Right lobe of liver (tissue), 6 donors: ENCODE data around the gene PTS. TPM values are rescaled to one million over a fixed set of nuclear protein-coding genes. Genes with fewer than 3 reads are reported as not detected.

Source experiments
- ATAC-seq, 4 donors: fragments of 200-7000 bp; cut with Tn5 transposase; one replicate each; pipeline ENCODE4 v1.9.1; 2020; ENCODE audit warnings: mild to moderate bottlenecking in 4 of 4, moderate library complexity in 4 of 4
- DNase-seq, 3 donors: peaks; one replicate each; pipeline ENCODE4 v3.0.0-alpha.2; 2020
- H3K27ac ChIP-seq, 3 donors: fragments of 200-600 bp; one replicate each; pipeline ENCODE4 v1.8.0; 2022
- H3K27me3 ChIP-seq, 2 donors: fragments of 200-600 bp; one replicate each; pipeline ENCODE4 v1.8.0; 2022
- H3K36me3 ChIP-seq, 4 donors: fragments of 200-600 bp; sonication (generic) in 1 of 4; one replicate each; pipeline versions ENCODE4 v1.5.1 to v1.8.0; 2017 to 2022; ENCODE audit warnings: control low read depth in 1 of 4
- H3K4me1 ChIP-seq, 4 donors: fragments of 200-600 bp; sonication (generic) in 1 of 4; one replicate each; pipeline versions ENCODE4 v1.5.1 to v1.8.0; 2017 to 2022; ENCODE audit warnings: control low read depth in 1 of 4
- H3K4me3 ChIP-seq, 3 donors: fragments of 200-600 bp; one replicate each; pipeline ENCODE4 v1.8.0; 2022
- H3K9me3 ChIP-seq, 4 donors: fragments of 200-600 bp; sonication (generic) in 1 of 4; one replicate each; pipeline versions ENCODE4 v1.5.1 to v1.8.0; 2017 to 2022; ENCODE audit warnings: control low read depth in 1 of 4
- POLR2A ChIP-seq: fragments of 450-650 bp; IDR thresholded peaks from one replicate; pipeline ENCODE4 v1.6.1; 2017; ENCODE audit warnings: antibody characterized with exemption, mild to moderate bottlenecking
- WGBS: methylation state at CpG from one replicate; pipeline ENCODE4 v1.1.6; 2018; ENCODE audit warnings: low coverage, low lambda C conversion rate; ENCODE audit not compliant: insufficient coverage; ENCODE audit errors: missing lambda C conversion rate; 5-methylcytosine and 5-hydroxymethylcytosine counted together
- intact Hi-C, 2 donors: fragments of 100-400 bp; cut with DNase I; formaldehyde crosslinking; loops; one replicate each; pipeline versions ENCODE4 v1.11.2 to v1.14.1; 2022
- total RNA-seq, 6 experiments: library from RNA; depleted of rRNA in 2 of 6; stranded (reverse); fragments of >200 nt in 2 of 6; fragmentation: NEBNext Ultra II Directional in 3 of 6; extraction: Animal tissue kit (Norgen Biotek cat#: 25700) in 3 of 6; gene quantifications; one replicate each; pipeline versions ENCODE4 v1.1.0 to v1.2.4, GENCODE V29; 2016 to 2023
- TF ChIP-seq, protein P1 (sequence below), 4 donors: fragments of 200-600 bp in 3 of 4; fragments of 450-650 bp in 1 of 4; IDR thresholded peaks; one replicate each; pipeline versions ENCODE4 v1.5.1 to v1.8.0; 2016 to 2022; ENCODE audit warnings: antibody characterized with exemption in 4 of 4, mild to moderate bottlenecking in 2 of 4
- donor health status: DM: no; HTN: yes; CAD: no.
- donor health status: DM: no; HTN: no; CAD: no.
- donor health status: DM: no; HTN: no; CAD: no.
- donor health status: DM: no; HTN: yes; CAD: no.
- donor health status: DM: no; HTN: yes; CAD: no.

PTS gene
- total RNA-seq, 6 experiments from 2014 or later: 37.8 to 66.9 (median 55.4) TPM

DNA sequence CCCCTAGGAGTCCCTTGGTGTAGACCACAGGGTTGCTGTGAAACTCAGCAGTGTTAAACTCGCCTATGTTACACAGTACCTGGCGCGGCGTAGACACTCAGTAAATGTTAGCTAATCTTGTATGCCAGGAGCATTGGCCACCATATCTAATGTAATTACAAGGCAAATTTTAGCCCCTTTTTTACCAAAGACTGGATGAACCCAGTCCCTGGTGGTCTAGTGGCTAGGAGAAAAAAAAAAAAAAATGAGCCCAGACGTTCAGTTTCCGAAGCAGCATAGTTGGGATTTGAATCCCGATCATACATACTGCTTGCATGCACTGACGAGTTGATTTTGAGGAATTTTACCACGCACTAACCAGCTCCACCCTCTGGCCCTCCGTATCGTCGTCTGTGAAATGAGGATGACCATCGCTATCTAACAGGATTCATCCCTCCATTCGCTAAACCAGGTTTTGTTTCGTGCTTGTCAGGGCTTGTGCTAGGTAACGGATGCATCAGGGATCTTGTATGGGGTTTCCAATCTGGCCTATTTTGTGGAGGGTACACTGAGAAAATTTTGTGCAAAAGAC lies 688 bp downstream of the PTS start:
- Histone ChIP-seq H3K36me3 (peaks cover 0 to 28% (median 15%) of the 10 kb centered on the region in 4 donors), H3K9me3 (no peaks in the 10 kb centered on the region), H3K4me1 (peaks cover 0 to 30% (median 12%) of the 10 kb centered on the region in 4 donors), H3K27ac (peak overlapping the region; percentile 95 to 99 (median 96)), H3K4me3 (peak overlapping the region; percentile 64 to 69 (median 67)), H3K27me3 (no peaks in the 10 kb centered on the region)
- intact Hi-C loops: no loop called here
- ATAC-seq (peak; percentile 23 to 47 (median 34)), DNase-seq (no peak)
- 7% methylated on average over 16 of the region's 16 CpGs for WGBS
- TF ChIP-seq, protein P1, sequence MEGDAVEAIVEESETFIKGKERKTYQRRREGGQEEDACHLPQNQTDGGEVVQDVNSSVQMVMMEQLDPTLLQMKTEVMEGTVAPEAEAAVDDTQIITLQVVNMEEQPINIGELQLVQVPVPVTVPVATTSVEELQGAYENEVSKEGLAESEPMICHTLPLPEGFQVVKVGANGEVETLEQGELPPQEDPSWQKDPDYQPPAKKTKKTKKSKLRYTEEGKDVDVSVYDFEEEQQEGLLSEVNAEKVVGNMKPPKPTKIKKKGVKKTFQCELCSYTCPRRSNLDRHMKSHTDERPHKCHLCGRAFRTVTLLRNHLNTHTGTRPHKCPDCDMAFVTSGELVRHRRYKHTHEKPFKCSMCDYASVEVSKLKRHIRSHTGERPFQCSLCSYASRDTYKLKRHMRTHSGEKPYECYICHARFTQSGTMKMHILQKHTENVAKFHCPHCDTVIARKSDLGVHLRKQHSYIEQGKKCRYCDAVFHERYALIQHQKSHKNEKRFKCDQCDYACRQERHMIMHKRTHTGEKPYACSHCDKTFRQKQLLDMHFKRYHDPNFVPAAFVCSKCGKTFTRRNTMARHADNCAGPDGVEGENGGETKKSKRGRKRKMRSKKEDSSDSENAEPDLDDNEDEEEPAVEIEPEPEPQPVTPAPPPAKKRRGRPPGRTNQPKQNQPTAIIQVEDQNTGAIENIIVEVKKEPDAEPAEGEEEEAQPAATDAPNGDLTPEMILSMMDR (IDR thresholded peaks at IDR 0.05): no peak
- TF ChIP-seq POLR2A: no peak

DNA sequence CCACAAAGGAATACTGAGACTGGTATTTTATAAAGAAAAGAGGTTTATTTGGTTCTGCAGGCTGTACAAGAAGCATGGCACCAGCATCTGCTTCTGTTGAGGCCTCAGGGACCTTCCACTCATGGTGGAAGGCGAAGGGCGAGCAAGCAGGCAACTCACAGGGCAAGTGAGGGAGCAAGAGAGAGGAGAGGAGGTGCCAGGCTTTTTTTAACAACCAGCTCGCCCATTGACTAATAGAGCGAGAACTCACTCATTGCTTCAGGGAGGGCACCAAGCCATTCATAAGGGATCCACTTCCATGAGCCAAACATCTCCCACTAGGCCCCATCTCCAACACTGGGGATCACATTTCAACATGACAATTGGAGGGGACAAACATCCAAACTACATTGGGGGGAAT lies 1.2 kb downstream of the PTS start:
- WGBS: 90% methylated on average over 2 of the region's 4 CpGs
- TF ChIP-seq, protein P1 (IDR thresholded peaks at IDR 0.05): no peak
- TF ChIP-seq POLR2A: no peak
- DNase-seq (no peak), ATAC-seq (no peak)
- peaks cover 0 to 28% (median 15%) of the 10 kb centered on the region in 4 donors for H3K36me3 ChIP-seq
- intact Hi-C loops: no loop called here
- peak overlapping the region in 1 of 3 donors; percentile 96 for H3K27ac ChIP-seq
- H3K4me1 ChIP-seq: peaks cover 0 to 25% (median 9%) of the 10 kb centered on the region in 4 donors
- H3K9me3 ChIP-seq: no peaks in the 10 kb centered on the region
- peak overlapping the region; percentile 64 to 69 (median 67) for H3K4me3 ChIP-seq
- H3K27me3 ChIP-seq: no peaks in the 10 kb centered on the region

DNA sequence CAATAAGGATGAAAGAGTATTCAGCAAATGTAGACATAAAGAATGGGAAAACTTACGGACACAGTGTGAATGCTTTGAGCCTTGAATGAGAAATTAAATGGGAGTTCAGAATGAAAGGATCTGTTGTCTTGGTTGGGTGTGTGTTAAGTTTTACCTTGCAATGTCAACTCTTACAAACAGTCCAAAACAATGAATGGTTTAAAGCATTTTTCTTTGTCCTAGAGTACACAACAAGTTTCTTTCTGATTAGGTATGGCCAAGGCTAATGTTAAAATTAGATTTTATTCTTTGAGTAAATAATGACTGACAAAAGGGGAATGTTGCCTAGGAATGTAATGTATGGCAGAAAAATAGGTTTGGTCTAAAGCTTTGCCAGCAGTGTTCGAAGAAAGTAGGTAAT lies 2.5 kb downstream of the PTS start:
- Histone ChIP-seq H3K36me3 (peaks cover 0 to 40% (median 17%) of the 10 kb centered on the region in 4 donors), H3K4me3 (no peak overlapping the region), H3K9me3 (no peaks in the 10 kb centered on the region), H3K27ac (no peak overlapping the region), H3K27me3 (no peaks in the 10 kb centered on the region), H3K4me1 (peaks cover 0 to 14% (median 2%) of the 10 kb centered on the region in 4 donors)
- TF ChIP-seq POLR2A: no peak
- TF ChIP-seq, protein P1 (IDR thresholded peaks at IDR 0.05): no peak
- intact Hi-C loops: no loop called here
- ATAC-seq: no peak
- WGBS: 100% methylated on average over 2 of the region's 2 CpGs
- DNase-seq: no peak

DNA sequence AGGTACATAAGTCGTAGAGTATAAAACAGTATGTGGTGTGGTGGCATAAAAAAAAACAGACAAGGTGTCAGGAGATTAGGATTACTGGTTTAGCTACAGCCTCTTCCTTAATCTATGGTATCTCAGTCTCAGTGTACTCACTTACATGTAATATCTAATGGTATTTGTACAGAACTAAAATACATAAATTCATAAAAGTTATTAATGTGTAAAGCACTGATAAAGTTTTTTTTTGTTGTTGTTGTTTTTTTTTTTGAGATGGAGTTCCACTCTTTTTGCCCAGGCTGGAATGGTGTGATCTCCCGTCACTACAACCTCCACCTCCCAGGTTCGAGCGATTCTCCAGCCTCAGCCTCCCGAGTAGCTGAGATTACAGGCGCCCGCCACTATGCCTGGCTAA lies 2.9 kb downstream of the PTS start:
- WGBS: 94% methylated on average over 6 of the region's 7 CpGs
- H3K9me3 ChIP-seq: no peaks in the 10 kb centered on the region
- peaks cover 0 to 9% (median 0%) of the 10 kb centered on the region in 4 donors for H3K4me1 ChIP-seq
- H3K27ac ChIP-seq: no peak overlapping the region
- no peak for TF ChIP-seq POLR2A
- TF ChIP-seq, protein P1 (IDR thresholded peaks at IDR 0.05): no peak
- H3K4me3 ChIP-seq: no peak overlapping the region
- ATAC-seq (no peak), DNase-seq (no peak)
- H3K27me3 ChIP-seq: no peaks in the 10 kb centered on the region
- intact Hi-C loops: no loop called here
- peaks cover 2 to 44% (median 20%) of the 10 kb centered on the region in 4 donors for H3K36me3 ChIP-seq
